Breast epithelium (tissue), 4 donors: Measurements from ENCODE around the gene GALNT9. TPM values are rescaled to one million over a fixed set of nuclear protein-coding genes. Genes with fewer than 3 reads are reported as not detected.

Source experiments
- DNase-seq, 2 donors: peaks; one replicate each; pipeline ENCODE4 v3.0.0-alpha.2; 2019; ENCODE audit warnings: low spot score in 2 of 2
- H3K27ac ChIP-seq, 2 donors: fragments of 200-600 bp; sonication (generic) in 1 of 2; one replicate each; pipeline ENCODE4 v1.5.1; 2016 to 2019; ENCODE audit warnings: mild to moderate bottlenecking in 1 of 2
- H3K27me3 ChIP-seq, 2 donors: fragments of 200-600 bp; sonication (generic) in 1 of 2; one replicate each; pipeline versions ENCODE4 v1.5.1 to v1.6.0; 2017 to 2019; ENCODE audit warnings: control low read depth in 1 of 2, mild to moderate bottlenecking in 1 of 2
- H3K36me3 ChIP-seq: fragments of 200-600 bp; one replicate; pipeline ENCODE4 v1.5.1; 2019
- H3K4me1 ChIP-seq, 2 donors: fragments of 200-600 bp; sonication (generic); one replicate each; pipeline ENCODE4 v1.5.1; 2016 to 2019; ENCODE audit warnings: control low read depth in 1 of 2
- H3K4me3 ChIP-seq, 3 donors: fragments of 200-600 bp; sonication (generic); 1 replicate in 2 of 3; 2 replicates in 1 of 3; pipeline ENCODE4 v1.5.1; 2016 to 2019; ENCODE audit warnings: mild to moderate bottlenecking in 3 of 3, moderate library complexity in 2 of 3
- H3K9me3 ChIP-seq, 2 donors: fragments of 200-600 bp; sonication (generic) in 1 of 2; one replicate each; pipeline ENCODE4 v1.5.1; 2016 to 2019; ENCODE audit warnings: control low read depth in 1 of 2
- POLR2A ChIP-seq: fragments of 450-650 bp; IDR thresholded peaks from one replicate; pipeline ENCODE4 v1.6.1; 2016; ENCODE audit warnings: antibody characterized with exemption, mild to moderate bottlenecking, moderate library complexity
- POLR2AphosphoS5 ChIP-seq, 3 donors: sonication (generic); formaldehyde crosslinking; IDR thresholded peaks; one replicate each; pipeline ENCODE4 v1.6.1; 2017; ENCODE audit warnings: antibody characterized with exemption in 3 of 3
- intact Hi-C: fragments of 100-400 bp; cut with DNase I; formaldehyde crosslinking; loops from one replicate; pipeline ENCODE4 v1.15.1; 2023; ENCODE audit warnings: low total_unique reads
- total RNA-seq, 3 donors: library from RNA; depleted of rRNA; stranded (reverse); fragments of >200 nt; gene quantifications; one replicate each; pipeline ENCODE4 v1.1.0, GENCODE V29; 2016
- TF ChIP-seq, protein P1 (sequence below), 3 donors: fragments of 450-650 bp; IDR thresholded peaks; one replicate each; pipeline ENCODE4 v1.5.1; 2016 to 2017; ENCODE audit warnings: antibody characterized with exemption in 3 of 3, mild to moderate bottlenecking in 3 of 3, moderate library complexity in 3 of 3

Gene GALNT9
- total RNA-seq, 3 donors from 2014 or later: 2.9 TPM; not detected in 2

DNA sequence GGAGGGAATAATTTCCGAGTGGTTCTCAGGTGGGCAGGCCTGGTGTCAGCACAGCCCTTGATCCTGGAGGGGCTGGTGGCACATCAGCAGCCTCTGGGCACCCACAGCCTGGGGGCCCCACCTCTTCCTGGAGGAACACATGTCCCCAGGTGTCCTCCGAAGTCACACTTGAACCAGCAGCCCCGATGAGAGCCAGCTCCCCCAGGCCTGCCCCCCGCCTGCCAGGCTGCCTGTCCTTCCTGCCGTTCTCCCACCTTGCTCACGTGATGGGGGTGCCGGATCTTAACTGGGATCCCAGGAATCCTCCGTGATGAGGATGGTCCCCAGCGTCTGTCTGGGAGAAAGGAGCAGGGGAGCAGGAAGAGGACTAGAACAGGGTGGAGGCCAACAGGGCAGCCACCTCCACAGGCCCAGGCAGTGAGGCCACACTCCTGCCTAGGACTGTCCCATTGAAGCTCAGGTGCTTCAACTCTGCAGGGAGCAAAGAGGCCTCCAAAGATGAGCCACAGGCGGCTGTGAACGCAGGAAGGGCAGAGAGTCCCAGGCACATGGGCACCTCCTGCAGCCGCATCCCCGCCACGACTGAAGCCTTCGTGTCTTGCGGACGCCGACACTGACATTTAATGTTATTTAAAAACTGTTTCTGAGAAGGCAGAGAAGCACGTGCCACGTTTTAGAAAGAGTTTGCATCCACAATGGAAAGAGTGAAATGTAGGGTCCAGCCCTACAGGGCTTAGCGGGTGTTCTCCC, 77.5 kb downstream of the GALNT9 start:
- no peak for DNase-seq
- no peak overlapping the region for H3K27ac ChIP-seq
- TF ChIP-seq, protein P1, sequence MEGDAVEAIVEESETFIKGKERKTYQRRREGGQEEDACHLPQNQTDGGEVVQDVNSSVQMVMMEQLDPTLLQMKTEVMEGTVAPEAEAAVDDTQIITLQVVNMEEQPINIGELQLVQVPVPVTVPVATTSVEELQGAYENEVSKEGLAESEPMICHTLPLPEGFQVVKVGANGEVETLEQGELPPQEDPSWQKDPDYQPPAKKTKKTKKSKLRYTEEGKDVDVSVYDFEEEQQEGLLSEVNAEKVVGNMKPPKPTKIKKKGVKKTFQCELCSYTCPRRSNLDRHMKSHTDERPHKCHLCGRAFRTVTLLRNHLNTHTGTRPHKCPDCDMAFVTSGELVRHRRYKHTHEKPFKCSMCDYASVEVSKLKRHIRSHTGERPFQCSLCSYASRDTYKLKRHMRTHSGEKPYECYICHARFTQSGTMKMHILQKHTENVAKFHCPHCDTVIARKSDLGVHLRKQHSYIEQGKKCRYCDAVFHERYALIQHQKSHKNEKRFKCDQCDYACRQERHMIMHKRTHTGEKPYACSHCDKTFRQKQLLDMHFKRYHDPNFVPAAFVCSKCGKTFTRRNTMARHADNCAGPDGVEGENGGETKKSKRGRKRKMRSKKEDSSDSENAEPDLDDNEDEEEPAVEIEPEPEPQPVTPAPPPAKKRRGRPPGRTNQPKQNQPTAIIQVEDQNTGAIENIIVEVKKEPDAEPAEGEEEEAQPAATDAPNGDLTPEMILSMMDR (IDR thresholded peaks at IDR 0.05): no peak
- TF ChIP-seq POLR2AphosphoS5 (IDR thresholded peaks at IDR 0.05) (no peak), POLR2A (no peak)
- intact Hi-C loops: no loop called here
- H3K9me3 ChIP-seq: no peaks in the 10 kb centered on the region
- no peak overlapping the region for H3K4me3 ChIP-seq
- no peaks in the 10 kb centered on the region for H3K4me1 ChIP-seq
- H3K36me3 ChIP-seq: no peaks in the 10 kb centered on the region
- peaks cover 0 to 28% of the 10 kb centered on the region in 2 donors for H3K27me3 ChIP-seq

DNA sequence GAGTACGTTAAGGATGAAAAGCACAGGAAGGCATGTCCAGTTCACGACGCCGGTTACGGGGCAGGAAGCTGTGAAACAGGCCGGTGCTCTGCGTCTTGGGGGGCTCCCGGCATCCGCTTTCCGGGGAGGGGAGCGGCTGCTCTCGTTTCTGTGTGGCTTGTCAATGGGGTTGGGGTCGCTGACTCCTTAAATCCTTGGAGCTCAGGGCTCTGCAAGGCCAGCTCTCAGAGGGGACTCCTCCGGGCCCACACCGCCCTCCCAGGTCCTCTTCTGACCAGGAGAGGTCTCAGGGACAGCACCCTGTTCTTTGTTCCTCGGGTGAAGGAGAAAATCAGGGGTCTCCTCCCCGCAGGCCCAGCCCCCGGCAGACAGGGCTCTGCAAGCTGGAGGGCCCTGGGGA, 78.1 kb downstream of the GALNT9 start:
- H3K27ac ChIP-seq: no peak overlapping the region
- no peaks in the 10 kb centered on the region for H3K36me3 ChIP-seq
- no peak for TF ChIP-seq POLR2AphosphoS5 (IDR thresholded peaks at IDR 0.05)
- H3K4me3 ChIP-seq: no peak overlapping the region
- intact Hi-C loops: no loop called here
- H3K27me3 ChIP-seq: peaks cover 0 to 24% of the 10 kb centered on the region in 2 donors
- DNase-seq: no peak
- no peaks in the 10 kb centered on the region for H3K4me1 ChIP-seq
- H3K9me3 ChIP-seq: no peaks in the 10 kb centered on the region

DNA sequence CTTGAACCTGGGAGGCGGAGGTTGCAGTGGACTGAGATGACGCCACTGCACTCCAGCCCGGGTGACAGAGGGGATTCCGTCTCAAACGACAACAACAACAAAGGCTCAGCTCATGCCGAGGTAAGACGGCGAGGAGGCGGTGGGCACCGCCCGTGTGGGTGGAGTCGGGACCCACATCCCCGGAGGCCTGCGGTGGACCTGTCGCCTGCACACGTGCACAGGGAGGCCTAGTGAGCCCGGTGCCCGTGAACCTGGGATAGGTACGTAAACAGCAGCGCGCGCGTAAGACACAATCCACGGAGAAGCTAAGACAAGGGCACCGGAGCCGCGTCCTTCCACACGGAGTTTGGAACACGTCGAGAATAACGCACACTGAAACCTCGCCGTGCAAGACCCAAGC, 78.7 kb downstream of the GALNT9 start:
- Histone ChIP-seq H3K36me3 (no peaks in the 10 kb centered on the region), H3K4me3 (no peak overlapping the region), H3K9me3 (no peaks in the 10 kb centered on the region), H3K4me1 (no peaks in the 10 kb centered on the region), H3K27ac (no peak overlapping the region), H3K27me3 (peaks cover 0 to 24% of the 10 kb centered on the region in 2 donors)
- intact Hi-C loops: no loop called here
- DNase-seq: no peak
- TF ChIP-seq, protein P1 (IDR thresholded peaks at IDR 0.05): no peak
- TF ChIP-seq POLR2AphosphoS5 (IDR thresholded peaks at IDR 0.05) (no peak), POLR2A (no peak)

DNA sequence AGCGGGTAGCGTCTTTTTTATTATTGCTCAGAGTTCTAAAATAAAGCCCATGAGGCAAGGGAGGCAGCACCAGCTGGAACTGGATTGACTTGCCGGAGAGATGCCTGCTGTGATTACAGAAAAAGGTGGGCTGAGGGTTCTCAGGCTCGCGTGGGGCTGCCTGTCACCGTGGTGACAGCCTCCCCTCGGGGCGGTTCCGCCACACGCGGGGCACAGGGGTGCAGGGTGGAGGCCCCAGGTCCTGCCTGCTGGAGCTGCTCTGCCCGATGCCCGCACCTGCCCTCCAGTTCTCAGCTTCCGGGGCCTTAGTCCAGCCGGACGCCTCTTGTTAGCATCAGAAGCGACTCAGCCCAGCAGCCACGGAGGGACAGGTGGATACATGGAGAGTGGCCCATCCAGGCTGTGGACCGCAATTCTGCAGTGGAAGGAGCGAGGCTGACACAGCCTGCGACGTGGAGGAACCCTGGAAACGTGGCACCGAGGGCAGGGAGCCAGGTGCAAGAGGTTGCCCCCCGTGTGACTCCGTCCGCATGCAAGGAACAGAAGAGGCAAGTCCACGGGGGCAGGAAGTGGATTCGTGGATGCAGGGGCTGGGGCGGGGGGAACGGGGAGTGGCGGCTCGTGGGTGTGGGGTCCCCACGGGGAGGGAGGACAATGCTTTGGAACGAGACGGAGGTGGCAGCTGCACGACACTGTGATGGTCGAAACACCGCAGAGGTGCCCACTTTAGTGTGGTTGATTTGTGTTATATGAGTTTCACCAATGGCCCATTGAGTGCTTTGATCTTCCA, 79.5 kb downstream of the GALNT9 start:
- H3K27ac ChIP-seq: no peak overlapping the region
- intact Hi-C loops: no loop called here
- H3K4me3 ChIP-seq: no peak overlapping the region
- H3K27me3 ChIP-seq: peaks cover 0 to 24% of the 10 kb centered on the region in 2 donors
- DNase-seq: no peak
- H3K9me3 ChIP-seq: no peaks in the 10 kb centered on the region
- TF ChIP-seq, protein P1 (IDR thresholded peaks at IDR 0.05): no peak
- no peak for TF ChIP-seq POLR2AphosphoS5 (IDR thresholded peaks at IDR 0.05)
- H3K36me3 ChIP-seq: no peaks in the 10 kb centered on the region
- no peaks in the 10 kb centered on the region for H3K4me1 ChIP-seq

DNA sequence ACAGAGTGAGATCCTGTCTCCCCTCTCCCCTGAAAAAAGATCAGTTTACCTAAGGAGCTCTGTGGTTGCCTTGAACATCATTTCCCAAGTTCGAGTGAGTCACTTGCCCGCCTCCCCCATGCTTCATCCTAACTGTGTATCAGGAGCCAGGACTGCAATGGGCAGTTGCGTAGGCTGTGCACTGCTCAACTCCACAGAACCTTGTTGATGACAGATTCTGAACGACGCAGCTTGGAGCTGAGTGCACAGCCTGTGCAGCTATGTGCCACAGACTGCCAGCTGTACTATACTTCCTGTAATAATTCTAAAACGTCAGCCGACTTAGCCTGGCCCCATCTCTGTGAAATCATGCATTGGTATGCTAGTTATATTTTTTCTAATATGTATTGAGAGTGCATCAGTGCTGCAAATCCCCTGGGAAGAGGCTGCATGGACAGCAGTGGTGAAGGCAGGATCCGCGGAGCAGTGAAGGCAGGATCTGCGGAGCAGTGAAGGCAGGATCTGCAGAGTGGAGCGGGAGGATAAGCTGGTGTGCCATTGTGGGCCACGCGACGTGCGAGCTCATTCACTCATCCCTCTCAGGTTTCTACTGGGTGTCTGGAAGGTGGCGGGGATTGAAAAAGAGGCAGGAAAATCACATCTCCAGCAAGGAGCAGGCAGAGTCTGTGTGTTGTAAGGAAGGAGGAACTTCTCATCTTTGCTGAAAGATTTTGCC, 80.8 kb downstream of the GALNT9 start:
- H3K36me3 ChIP-seq: no peaks in the 10 kb centered on the region
- H3K9me3 ChIP-seq: no peaks in the 10 kb centered on the region
- H3K4me3 ChIP-seq: no peak overlapping the region
- peaks cover 0 to 24% of the 10 kb centered on the region in 2 donors for H3K27me3 ChIP-seq
- intact Hi-C loops: no loop called here
- no peaks in the 10 kb centered on the region for H3K4me1 ChIP-seq
- TF ChIP-seq POLR2AphosphoS5 (IDR thresholded peaks at IDR 0.05) (no peak), POLR2A (no peak)
- TF ChIP-seq, protein P1 (IDR thresholded peaks at IDR 0.05): no peak
- no peak for DNase-seq
- H3K27ac ChIP-seq: no peak overlapping the region
